ENCODE results near the gene SKIC3.

DNA sequence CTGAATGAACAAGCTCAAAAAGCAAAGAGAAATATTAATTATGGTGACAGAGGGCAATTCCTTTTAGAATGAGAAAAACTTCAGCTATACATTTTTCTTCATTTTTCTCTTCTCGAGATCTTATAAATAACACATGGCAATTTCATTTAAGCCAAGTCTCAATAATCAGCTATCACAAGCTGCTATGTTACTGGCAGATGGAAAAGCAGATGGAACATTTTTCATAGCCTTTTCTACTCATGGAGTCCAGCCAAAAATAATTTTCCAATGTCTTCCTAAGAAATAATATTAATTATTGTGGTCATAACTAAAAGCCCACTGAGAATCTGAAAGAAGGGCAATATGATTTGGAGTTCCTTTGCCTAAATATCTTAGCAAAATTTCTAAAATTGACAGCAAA, 35.6 kb downstream of the SKIC3 start:
- TF ChIP-seq CTCF (IDR thresholded peaks at IDR 0.05) (no peak), POLR2A (IDR thresholded peaks at IDR 0.05) (no peak)

Data from prostate gland (tissue), 2 donors.